ENCODE results near the gene GABRB1.
A peak's percentile ranks its signal among the peaks of the same experiment; 100 is the strongest.

The GABRB1 gene

GRCh38 chr4:47193179-47193578 is 161.8 kb downstream of the GABRB1 start:
- no peak for TF ChIP-seq CTCF (IDR thresholded peaks at IDR 0.05; ENCODE audit: low read depth, low read length)
- DNase-seq: no peak
- Histone ChIP-seq H3K4me1 (no peaks in the 10 kb centered on the region), H3K36me3 (no peaks in the 10 kb centered on the region), H3K9me3 (no peaks in the 10 kb centered on the region), H3K27me3 (no peaks in the 10 kb centered on the region), H3K4me3 (ENCODE audit: low read depth, low read length) (no peak overlapping the region)

GRCh38 chr4:47194036-47194737 is 162.8 kb downstream of the GABRB1 start:
- Histone ChIP-seq H3K9me3 (no peaks in the 10 kb centered on the region), H3K36me3 (no peaks in the 10 kb centered on the region), H3K4me3 (ENCODE audit: low read depth, low read length) (no peak overlapping the region), H3K27me3 (no peaks in the 10 kb centered on the region), H3K4me1 (no peaks in the 10 kb centered on the region)
- no peak for TF ChIP-seq CTCF (IDR thresholded peaks at IDR 0.05; ENCODE audit: low read depth, low read length)
- no peak for DNase-seq

DNA sequence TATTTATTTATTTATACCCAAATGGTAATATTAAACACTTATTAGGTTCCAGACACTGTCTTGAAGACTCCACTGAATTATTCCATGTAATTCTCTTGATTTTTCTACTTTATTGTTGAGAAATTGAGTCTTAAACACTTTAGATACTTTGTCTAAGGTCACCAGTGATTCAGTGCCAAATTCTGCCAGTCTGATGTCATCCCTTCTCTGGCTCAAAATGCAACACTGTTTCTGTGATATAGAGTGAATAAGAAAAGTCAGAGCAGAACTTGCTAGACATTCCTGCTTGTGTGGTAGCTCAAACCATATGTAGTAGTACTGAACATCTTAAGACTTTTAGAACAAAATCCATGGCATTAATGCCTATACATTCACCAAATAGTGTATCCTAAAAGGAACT is 164.3 kb downstream of the GABRB1 start:
- H3K4me3 ChIP-seq (ENCODE audit: low read depth, low read length): no peak overlapping the region
- H3K36me3 ChIP-seq: no peaks in the 10 kb centered on the region
- no peaks in the 10 kb centered on the region for H3K27me3 ChIP-seq
- H3K9me3 ChIP-seq: no peaks in the 10 kb centered on the region
- H3K4me1 ChIP-seq: no peaks in the 10 kb centered on the region
- TF ChIP-seq CTCF (IDR thresholded peaks at IDR 0.05; ENCODE audit: low read depth, low read length): no peak
- DNase-seq: no peak

DNA sequence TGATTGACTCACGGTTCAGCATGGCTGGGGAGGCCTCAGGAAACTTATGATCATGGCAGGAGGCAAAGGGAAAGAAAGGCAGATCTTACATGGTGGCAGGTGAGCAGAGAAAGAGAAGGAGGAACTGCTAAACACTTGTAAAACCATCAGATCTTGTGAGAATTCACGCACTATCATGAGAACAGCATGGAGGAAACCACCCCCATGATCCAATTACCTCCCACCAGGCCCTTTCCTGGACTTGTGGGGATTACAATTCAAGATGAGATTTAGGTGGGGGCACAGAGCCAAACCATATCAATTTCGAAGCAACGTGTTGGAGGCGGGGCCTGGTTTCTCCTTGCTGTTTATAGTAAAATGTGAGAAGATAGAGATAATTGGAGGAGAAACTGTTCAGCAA is 167.4 kb downstream of the GABRB1 start:
- Histone ChIP-seq H3K9me3 (no peaks in the 10 kb centered on the region), H3K4me1 (no peaks in the 10 kb centered on the region), H3K36me3 (no peaks in the 10 kb centered on the region), H3K27me3 (no peaks in the 10 kb centered on the region), H3K4me3 (ENCODE audit: low read depth, low read length) (no peak overlapping the region)
- peak; percentile 6 for DNase-seq
- no peak for TF ChIP-seq CTCF (IDR thresholded peaks at IDR 0.05; ENCODE audit: low read depth, low read length)

- no peaks in the 10 kb centered on the region for H3K9me3 ChIP-seq
- H3K27me3 ChIP-seq: no peaks in the 10 kb centered on the region
- H3K4me1 ChIP-seq: no peaks in the 10 kb centered on the region
- DNase-seq: no peak
- no peak for TF ChIP-seq CTCF (IDR thresholded peaks at IDR 0.05; ENCODE audit: low read depth, low read length)
- no peaks in the 10 kb centered on the region for H3K36me3 ChIP-seq
- no peak overlapping the region for H3K4me3 ChIP-seq (ENCODE audit: low read depth, low read length)
Observed at GRCh38 chr4:47203593-47203992, 172.2 kb downstream of the GABRB1 start.

- Histone ChIP-seq H3K36me3 (no peaks in the 10 kb centered on the region), H3K4me1 (no peaks in the 10 kb centered on the region), H3K27me3 (no peaks in the 10 kb centered on the region), H3K4me3 (ENCODE audit: low read depth, low read length) (no peak overlapping the region), H3K9me3 (no peaks in the 10 kb centered on the region)
- TF ChIP-seq CTCF (IDR thresholded peaks at IDR 0.05; ENCODE audit: low read depth, low read length): no peak
- no peak for DNase-seq
Observed at GRCh38 chr4:47207555-47207954, 176.2 kb downstream of the GABRB1 start.

Data from BE2C (cell line).